NOMO-1 treated with DMSO at 0.1 percent for 48 hours (cell line): ENCODE measurements around the gene TRAK1.
A peak's percentile ranks its signal among the peaks of the same experiment; 100 is the strongest.

ENCODE experiments used
- DNase-seq: peaks from one replicate; lab custom pipeline; 2025; ENCODE audit not compliant: unreplicated experiment; lab: John Stamatoyannopoulos, UW

Gene TRAK1

DNA sequence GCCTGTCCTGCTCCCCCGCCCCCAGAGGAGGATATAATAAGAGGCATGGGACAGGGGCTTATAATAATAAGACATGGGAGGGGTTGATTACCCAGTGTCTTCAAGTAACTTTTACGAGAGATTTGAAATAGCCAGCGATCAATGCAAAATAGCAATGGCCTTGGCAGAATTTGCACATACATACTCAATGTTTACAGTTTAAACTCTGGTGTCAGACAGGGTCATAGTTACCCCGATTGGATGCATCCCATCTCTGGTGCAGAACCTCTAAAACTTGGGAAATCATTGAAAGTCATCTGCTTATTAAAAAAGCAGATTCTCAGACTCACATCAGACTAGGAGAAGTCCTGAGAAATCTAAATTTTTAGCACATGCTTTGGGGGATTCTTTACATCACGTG is 61.0 kb downstream of the TRAK1 start:
- no peak for DNase-seq

DNA sequence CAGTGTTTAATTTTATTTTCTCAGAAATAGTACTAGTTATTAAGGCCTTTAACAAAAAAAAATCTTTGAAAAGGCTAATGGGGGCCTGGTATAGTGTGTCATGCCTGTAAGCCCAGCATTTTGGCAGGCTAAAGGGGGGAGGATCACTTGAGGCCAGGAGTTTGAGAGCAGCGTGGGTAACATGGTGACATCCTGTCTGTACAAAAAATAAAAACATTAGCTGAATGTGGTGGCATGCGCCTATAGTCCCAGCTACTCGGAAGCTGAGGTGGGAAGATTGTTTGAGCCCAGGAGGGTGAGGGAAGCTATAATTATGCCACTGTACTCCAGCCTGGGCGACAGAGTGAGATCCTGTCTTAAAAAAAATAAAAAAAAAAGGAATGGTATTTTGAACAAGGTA is 61.9 kb downstream of the TRAK1 start:
- DNase-seq = no peak

DNA sequence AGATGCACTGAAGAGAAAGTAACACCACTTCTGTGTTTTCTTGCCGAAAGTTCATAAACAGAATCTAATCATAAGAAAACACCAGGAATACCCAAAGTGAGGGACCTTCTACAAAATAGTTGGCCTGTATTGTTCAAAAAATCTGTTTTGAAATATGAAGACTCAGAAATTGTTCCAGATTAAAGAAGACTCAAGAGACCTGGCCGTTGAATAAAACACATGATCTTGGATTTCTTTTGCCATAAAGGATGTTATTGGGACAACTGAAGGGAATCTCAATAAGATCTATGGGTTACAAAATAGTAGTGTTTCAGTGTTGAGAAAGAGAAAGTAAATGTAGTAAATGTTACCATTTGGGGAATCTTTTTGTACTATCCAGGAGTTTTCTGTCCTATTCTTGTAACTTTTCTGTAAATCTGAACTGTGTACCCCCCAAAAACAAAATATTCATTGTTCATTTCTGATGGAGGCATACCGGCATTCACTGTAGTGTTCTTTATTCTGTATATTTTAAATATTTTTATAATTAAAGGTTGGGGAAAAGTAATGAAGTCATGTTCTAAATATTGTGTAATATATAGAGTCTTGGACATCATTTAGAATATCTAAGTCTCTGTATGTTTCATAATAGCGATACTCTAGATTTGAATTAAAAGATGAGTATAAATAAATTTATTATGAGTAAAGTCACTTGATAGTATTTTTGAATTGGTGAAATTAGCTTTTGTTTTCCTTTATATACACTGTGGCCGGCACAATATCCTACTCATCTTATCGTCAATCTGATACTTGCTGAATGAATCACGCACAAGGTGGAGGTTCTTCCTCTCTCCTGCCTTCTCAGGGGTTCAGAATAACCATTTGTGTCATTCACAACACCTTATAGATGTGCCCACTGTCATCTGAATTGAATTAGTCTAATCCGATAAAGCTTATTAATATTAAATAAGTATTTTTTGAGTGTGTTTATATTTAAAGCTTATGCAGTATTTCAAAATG is 66.7 kb downstream of the TRAK1 start:
- no peak for DNase-seq

DNA sequence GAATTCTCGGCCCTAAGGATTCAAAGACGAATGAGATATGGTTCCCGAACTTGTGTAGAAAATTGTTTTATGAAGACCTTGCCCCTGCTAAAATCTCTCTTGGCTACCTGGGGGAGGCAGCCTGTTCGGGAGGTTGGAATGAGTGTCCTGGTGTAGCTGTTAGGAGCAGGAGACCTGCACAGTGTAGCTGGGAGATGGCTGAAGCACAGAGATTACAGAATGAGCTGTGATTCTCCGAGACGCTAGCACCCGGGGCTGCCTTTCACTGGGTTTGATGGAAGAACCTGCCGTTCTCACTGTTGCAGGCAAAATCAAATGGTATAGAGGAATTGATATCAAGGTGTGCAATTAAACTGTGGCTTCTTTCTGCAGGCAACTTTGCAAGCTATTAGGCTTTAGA is 68.0 kb downstream of the TRAK1 start:
- DNase-seq = no peak

DNA sequence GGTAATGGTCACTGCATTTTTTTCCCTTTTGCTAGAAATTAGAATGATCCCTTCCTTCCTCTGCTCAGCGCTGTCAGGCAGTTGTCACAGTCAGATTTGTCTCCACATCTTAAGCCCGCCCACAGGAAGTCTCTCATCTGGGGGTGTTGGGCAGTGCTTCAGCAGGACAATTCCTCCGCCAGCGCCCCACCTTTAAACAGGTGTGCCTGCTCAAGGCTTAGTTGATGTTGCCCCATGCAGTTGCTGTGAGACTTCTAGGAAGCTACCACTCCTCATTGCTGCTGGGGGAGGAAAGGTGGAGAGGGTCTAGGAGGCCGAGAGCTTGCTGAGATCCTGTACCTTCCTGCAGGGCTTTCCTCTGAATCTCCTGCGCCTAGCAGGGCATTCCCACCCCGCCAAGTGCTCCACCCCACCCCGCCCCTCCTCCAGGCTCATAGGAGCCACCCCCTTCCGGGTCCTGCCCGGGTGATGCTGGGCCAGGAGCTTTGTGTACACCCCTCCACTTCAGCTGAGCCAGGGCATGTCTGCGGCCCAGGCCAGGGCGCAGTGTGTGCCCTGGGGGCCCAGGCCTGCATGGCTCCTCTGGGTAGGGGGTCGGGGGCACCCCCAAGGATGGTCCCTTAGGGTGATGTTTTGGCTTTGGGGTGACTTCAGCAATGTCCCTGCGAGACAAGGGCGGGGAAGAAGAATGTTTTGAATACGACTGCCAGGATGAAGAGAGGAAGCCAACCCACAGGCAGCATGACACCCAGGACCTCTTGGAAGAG is 68.7 kb downstream of the TRAK1 start:
- no peak for DNase-seq

DNA sequence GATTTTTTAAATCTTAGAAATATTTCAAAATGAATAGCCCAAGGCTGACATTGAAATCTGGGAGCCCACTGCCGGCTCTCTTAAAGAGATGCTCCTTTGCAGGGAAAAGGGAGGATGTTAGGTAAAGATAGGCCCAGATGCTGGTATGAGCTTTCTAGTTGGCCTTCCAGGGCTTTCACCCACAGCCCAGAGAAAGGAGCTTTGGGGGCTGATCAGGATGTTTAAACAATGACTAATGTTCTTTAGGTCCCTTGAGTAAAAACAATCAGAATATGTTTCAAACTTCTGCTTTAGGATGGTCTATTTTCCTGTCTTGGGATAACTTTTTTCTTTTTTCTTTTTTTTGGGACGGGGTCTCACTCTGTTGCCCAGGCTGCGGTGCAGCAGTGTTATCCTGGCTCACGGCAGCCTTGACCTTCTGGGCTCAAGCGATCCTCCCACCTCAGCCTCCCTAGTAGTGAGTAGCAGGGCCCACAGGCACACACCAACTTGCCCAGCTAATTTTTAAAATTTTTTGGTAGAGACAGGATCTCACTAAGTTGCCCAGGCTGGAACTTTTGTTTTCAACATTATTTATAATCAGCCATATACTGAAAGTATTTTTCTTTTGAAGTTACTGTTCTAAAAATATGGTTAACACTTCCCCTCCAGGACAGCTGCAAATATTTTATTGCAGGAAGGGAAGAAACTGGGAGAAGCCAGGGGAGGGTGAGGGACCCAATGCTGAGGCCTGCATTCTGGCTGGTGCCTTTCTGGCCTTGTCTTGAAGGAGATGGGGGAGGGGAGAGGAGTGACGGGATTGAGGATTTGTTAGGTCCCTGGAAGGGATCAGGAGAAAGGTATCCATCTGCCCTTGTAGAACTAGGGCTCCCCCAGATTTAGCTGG is 70.1 kb downstream of the TRAK1 start:
- DNase-seq = no peak

DNA sequence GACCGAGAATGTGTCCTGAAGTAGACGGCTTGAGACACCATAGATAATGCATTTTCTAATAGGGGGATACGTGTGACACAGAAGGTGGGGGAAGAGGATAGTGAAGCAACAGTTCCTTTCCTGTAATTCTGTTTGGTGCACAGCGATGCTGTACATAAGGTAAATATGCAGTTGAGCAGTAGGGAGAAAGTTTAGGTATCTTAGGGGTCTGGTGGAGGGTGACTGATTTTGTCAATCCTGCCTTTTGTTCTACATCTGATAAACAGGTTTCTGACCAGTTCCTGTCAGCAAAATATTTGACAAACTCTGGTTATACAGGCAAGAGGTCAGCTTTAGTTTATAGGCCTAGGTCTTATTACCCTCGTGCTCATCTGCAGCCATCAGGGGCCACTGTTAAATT is 71.3 kb downstream of the TRAK1 start:
- DNase-seq = no peak

DNA sequence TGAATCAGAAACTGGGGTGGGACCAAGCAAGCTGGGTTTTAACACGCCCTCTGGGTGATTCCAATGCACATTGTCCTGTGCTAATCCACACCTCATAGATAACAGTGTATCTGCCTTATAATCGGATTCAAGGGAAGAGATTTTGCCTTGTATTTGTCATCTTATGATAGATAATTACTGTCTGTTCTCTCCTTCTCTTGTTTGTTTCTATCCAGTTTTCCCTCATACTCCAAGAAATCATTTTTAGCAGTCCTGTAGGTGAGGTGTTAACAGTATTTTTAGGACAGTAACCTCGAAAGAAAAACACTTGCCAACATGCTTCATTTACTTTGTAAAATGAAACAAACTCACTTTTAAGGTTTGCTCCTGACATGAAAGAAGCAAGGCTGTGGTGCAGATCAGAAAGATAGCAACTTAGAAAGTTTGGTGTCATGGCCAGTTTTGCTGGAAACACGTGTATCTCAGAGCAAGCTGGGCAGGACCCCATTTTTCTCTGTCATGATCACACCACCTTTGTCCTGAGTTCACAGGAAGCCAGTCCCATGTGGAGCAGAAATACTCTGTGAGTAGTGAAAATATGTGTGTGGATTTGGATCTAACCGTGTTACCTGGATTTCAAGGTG is 72.6 kb downstream of the TRAK1 start:
- no peak for DNase-seq

DNA sequence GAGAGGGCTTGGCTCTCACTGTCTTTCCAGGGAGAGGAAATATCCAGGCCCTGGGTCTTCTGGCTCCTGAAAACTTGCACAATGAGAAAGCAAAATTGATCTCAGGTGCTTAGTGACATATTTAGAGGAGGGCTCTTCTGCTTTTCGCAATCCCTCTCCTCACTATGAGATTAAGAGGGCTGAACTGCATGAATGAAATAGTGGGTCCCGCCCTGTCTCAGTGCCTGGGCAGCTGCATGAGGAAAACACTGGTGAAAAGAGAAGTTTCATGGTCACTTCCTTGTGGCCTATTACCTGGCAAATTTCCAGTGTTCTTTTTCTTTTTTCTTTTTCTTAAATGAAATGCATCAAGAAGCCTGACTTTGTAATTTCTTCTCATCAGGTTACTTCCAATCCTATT is 73.5 kb downstream of the TRAK1 start:
- peak; percentile 35 for DNase-seq

DNA sequence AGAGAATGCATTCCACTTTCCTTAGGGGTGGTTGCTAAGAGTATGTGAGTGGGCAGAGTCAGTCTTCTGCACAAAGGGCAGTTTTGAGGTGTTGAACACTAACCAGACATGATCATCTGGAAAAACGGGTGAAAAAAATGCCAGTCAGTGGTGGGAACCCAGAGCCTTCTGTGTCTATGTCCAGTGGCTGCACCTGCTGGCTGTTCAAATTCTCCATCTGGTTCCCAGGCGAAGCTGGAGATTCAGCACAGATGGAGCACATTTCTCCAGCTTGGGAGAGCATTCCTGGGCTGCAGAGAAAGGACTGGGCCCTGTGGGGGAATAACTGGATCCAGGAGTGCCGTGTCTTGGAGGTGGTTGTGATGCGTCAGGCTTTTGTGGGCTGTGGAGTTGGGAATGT is 74.1 kb downstream of the TRAK1 start:
- DNase-seq = no peak

DNA sequence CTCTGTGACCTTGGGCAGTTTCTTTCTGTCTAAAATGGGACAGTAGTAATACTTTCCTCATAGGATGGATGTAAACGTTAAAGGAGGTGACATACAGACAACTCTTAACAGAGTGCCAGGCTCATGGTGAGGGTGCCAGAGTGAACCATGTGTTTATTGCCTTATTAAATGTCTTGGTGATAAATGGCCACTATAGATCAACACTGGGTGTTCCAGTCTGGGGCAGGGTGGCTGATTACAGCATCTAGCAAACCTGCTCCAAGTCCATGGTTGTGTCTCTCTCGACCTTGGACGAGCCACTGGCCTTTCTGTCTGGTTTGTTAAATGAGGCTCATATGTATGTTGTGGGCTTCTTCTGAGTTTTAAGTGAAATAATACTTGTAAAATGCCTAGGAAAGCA is 75.1 kb downstream of the TRAK1 start:
- no peak for DNase-seq

DNA sequence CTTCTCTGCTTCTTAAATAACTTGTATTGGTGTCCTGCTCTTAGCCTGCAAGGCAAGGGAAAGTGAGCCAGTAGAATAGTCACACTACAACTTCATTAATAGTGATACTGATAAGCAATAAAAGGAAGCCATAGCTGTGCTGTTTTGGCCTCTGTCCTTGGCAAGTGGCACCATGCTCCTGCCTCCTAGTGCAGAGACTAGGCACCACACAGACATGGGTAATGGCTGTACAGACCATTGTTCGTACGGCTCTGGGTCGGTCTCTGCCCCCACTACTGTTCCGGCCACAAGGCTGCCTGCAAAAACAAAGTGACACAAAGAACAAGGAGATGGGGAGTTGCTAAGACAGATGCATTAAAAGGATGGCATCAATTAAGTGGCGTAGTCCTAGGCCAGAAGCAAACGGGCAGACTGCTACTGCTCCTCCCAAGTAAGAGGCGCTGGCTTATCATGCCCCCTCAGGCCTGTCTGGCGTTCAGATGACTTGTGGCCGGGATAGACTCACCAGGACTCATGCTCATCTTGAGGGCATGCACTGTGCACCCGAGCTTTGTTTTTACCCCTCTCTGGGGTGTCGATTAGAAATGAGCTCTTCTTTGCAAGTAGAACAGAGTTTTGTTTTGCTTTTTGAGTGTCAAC is 75.6 kb downstream of the TRAK1 start:
- no peak for DNase-seq

DNA sequence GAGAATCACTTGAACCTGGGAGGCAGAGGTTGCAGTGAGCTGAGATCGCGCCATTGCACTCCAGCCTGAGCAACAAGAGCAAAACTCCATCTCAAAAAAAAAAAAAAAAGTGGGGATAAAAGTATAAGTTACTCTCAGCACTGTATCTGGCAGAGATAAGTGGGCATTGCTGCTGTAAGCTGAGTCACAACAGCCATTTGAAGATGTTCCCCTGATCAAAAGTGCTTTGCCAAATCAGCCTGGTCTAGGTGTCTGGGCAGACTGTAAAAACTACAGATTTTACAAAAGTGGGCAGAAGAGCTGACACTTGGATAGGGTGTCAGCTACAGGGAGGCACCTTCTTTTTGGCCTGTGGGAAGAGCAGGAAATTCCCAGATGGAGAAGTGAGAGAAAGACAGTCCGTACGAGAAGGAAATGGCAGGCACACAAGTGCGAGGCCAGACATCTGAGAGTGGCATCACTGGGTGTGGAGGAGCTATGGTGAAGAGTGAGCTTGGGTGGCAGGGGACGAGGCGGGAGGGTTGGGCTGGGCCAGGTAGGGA is 78.5 kb downstream of the TRAK1 start:
- DNase-seq = no peak

DNA sequence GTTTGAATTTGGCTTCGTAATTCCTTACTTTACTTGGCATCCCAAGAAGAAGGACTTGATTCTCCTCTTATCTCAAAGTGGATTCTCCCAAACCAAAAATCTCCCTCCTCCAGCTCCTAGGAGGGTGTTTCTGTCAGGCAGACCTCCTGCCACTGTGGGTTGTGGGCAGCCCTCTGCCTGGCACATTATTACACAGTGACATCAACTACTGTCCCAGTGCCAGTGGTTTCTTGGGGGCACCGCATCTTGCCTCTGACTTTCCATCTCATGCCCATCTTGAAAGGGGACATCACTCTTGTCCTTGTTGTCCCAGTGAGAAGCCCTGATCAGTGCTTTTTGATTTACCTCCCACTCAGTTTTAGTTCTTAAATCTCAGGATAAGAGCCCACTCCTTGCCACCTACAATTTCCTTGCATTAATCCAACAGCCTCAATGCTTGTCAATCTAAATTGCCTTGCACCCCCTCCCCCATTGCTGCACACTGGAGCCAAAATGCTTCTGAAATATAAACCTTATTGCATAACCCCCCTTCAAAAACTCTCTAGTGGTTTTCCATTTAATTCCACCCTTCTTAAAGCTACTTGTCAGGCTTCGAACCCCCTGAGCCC is 81.0 kb downstream of the TRAK1 start:
- no peak for DNase-seq

DNA sequence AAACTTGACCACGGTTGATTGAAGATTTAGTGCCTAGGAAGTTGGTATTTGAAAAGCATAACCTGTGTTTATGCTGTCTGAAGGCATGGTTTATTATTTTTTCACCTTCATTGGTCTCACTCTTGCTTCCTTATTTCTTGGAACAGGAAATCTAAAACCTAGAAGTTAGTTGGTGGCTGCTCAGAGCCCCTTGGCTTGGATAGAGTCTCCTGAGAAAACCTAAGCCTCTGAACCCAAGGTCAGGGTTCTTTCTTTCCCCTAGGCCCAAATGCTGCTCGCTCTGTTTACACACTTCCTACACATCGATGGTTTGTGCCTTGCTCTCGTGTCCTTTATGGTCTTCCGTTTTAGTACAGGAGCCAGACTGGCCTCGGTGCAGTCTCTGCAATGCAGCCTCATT is 82.2 kb downstream of the TRAK1 start:
- no peak for DNase-seq

DNA sequence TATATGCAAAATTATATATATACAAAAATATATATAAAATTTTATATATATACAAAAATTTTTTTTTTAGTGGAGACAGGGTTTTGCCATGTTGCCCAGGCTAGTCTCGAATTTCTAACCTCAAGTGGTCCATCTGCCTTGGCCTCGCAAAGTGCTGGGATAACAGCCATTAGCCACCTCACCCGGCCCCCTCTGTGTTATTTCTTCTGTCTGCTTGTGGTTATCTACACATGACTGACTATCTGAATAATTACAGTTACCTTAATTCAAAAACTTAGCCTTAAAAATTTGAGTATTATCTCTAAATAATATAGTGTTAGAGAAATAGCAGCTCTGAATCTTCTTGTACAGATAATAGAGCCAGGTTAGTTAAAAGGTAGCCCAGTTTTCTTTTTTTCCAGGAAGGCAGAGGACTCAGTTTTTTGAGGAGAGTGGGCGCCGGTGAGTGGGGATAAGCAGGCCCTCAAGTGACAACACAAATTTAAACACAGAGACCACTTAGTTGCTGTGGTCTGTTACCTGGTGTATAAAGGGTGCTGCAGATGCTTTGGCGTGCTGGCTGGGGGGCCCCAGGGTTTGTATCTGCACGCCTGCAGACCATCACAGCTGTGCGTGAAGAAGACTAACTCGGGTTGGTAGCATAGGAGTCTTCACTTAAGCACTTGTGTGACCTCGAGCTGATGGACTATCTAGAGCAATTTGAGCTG is 83.7 kb downstream of the TRAK1 start:
- DNase-seq = no peak

DNA sequence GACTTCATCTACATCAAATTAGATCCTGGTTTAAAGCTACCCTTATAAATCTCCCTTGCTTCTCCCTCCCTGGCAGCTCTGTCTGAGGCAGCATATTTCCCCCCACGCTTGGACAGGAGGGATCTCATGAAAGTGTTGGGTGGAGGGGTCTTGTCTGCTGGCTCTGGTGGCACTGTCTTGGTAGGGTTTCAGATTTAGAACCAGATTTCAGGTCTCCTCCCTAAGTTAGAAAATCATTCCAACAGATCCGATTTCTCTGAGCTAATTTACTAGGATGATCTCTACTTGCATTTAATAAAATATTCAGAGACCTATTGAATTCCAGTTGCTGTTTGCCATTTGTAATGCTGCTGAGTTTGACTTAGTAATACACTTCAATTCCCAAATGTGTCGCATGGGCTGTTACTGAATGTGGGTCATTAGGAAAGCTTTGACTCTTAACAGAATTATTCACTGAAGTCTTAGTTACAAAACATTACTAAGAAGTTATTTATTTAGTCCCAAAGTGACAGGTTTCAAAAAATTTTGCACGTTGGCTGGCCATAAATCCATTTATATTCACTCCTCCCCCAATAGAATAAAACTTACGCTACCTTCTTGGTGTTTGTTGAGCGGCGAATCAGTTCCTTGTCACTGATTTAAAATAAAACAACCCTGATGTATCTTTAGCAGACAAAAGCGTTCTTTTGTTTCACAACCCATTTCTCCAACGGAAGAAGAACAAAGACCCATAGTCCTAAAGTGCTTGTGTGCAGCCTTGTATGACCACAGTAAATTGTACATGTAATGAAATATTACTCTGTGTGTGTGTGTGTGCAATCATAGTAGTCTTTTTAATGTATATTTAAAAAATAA is 84.5 kb downstream of the TRAK1 start:
- no peak for DNase-seq
